UCSD-AML1 (cell line): Measurements from ENCODE around the gene ZBTB20.

ENCODE experiments used
- DNase-seq: peaks from one replicate; lab custom pipeline; 2025; ENCODE audit not compliant: unreplicated experiment; lab: John Stamatoyannopoulos, UW

ZBTB20 gene

GRCh38 chr3:114313426-114313825 is 833.7 kb downstream of the ZBTB20 start:
- DNase-seq = no peak

- DNase-seq = no peak
Observed at GRCh38 chr3:114310695-114311094, 836.4 kb downstream of the ZBTB20 start.

- DNase-seq = no peak
Observed at GRCh38 chr3:114308830-114309229, 838.3 kb downstream of the ZBTB20 start.

GRCh38 chr3:114308377-114308776 is 838.7 kb downstream of the ZBTB20 start:
- no peak for DNase-seq

GRCh38 chr3:114307832-114308231 is 839.3 kb downstream of the ZBTB20 start:
- no peak for DNase-seq

- no peak for DNase-seq
Observed at GRCh38 chr3:114307222-114307830, 839.8 kb downstream of the ZBTB20 start.

- no peak for DNase-seq
Observed at GRCh38 chr3:114299941-114300624, 847.0 kb downstream of the ZBTB20 start.

GRCh38 chr3:114299421-114299820 is 847.7 kb downstream of the ZBTB20 start:
- DNase-seq = no peak

- DNase-seq = no peak
Observed at GRCh38 chr3:114295946-114296345, 851.1 kb downstream of the ZBTB20 start.

- DNase-seq = no peak
Observed at GRCh38 chr3:114294940-114295480, 852.1 kb downstream of the ZBTB20 start.

- DNase-seq = no peak
Observed at GRCh38 chr3:114293838-114294535, 853.1 kb downstream of the ZBTB20 start, which contains the start of gene TIGIT. Gene TIGIT, plus strand, starts transcription at chr3:114294028. Its CDS starts 34 bp downstream, at chr3:114294062.

- peak; percentile 51 for DNase-seq
Observed at GRCh38 chr3:114290911-114291901, 855.9 kb downstream of the ZBTB20 start.

- DNase-seq = no peak
Observed at GRCh38 chr3:114286266-114286665, 860.8 kb downstream of the ZBTB20 start.

- DNase-seq = no peak
Observed at GRCh38 chr3:114285648-114286230, 861.3 kb downstream of the ZBTB20 start.

- no peak for DNase-seq
Observed at GRCh38 chr3:114284644-114285043, 862.4 kb downstream of the ZBTB20 start.
